Loucy (cell line): Measurements from ENCODE around the gene M1AP.

Experiments used
- H2AFZ ChIP-seq: fragments of 200-600 bp; sonication (generic); 2 replicates; pipeline ENCODE4 v1.6.0; 2016; ENCODE audit warnings: antibody characterized with exemption, mild to moderate bottlenecking, low read length, moderate library complexity
- H3F3A ChIP-seq: fragments of 200-600 bp; 2 replicates; pipeline ENCODE4 v1.6.0; 2016; ENCODE audit warnings: antibody characterized with exemption, low read depth, mild to moderate bottlenecking
- H3K27me3 ChIP-seq: fragments of 200-600 bp; sonication (generic); 2 replicates; pipeline ENCODE4 v1.6.1; 2014; ENCODE audit warnings: low read length, mild to moderate bottlenecking; ENCODE audit not compliant: insufficient read depth, poor library complexity, severe bottlenecking
- H3K36me3 ChIP-seq: fragments of 200-600 bp; sonication (generic); 2 replicates; pipeline ENCODE4 v1.6.1; 2016; ENCODE audit warnings: low read length; ENCODE audit not compliant: insufficient read depth
- H3K4me1 ChIP-seq: fragments of 200-600 bp; sonication (generic); 2 replicates; pipeline ENCODE4 v1.5.1; 2014; ENCODE audit warnings: low read length, mild to moderate bottlenecking; ENCODE audit not compliant: insufficient read depth, poor library complexity, severe bottlenecking
- H3K4me2 ChIP-seq: fragments of 200-600 bp; sonication (generic); 2 replicates; pipeline ENCODE4 v1.6.0; 2014; ENCODE audit warnings: antibody characterized with exemption, low read length, low read depth, mild to moderate bottlenecking; ENCODE audit not compliant: poor library complexity, severe bottlenecking
- H3K4me3 ChIP-seq: fragments of 200-600 bp; sonication (generic); 2 replicates; pipeline ENCODE4 v1.5.1; 2014; ENCODE audit warnings: low read length, mild to moderate bottlenecking, mixed read lengths; ENCODE audit not compliant: poor library complexity, severe bottlenecking
- H3K79me2 ChIP-seq: fragments of 200-600 bp; sonication (generic); 2 replicates; pipeline ENCODE4 v1.6.1; 2014; ENCODE audit warnings: low read length; ENCODE audit not compliant: insufficient read depth
- H3K9ac ChIP-seq: fragments of 200-600 bp; sonication (generic); 2 replicates; pipeline ENCODE4 v1.6.0; 2014; ENCODE audit warnings: mild to moderate bottlenecking, low read depth, low read length, moderate library complexity; ENCODE audit not compliant: poor library complexity, severe bottlenecking
- H3K9me2 ChIP-seq: fragments of 200-600 bp; sonication (generic); replicated peaks from 2 replicates; pipeline ENCODE4 v1.6.1; 2016; ENCODE audit warnings: low read depth, low read length, mixed read lengths
- H3K9me3 ChIP-seq: fragments of 200-600 bp; sonication (generic); 2 replicates; pipeline ENCODE4 v1.6.1; 2014; ENCODE audit warnings: mild to moderate bottlenecking, antibody characterized with exemption, low read length, low read depth; ENCODE audit not compliant: insufficient read depth
- H4K20me1 ChIP-seq: fragments of 200-600 bp; sonication (generic); 2 replicates; pipeline ENCODE4 v1.6.0; 2014; ENCODE audit warnings: antibody characterized with exemption, low read length, mild to moderate bottlenecking; ENCODE audit not compliant: insufficient read depth, poor library complexity, severe bottlenecking
- CTCF ChIP-seq: fragments of 200-600 bp; sonication (generic); conservative IDR thresholded peaks from 2 replicates; pipeline ENCODE4 v1.5.1; 2014; ENCODE audit warnings: mild to moderate bottlenecking, antibody characterized with exemption, low read length
- EZH2phosphoT487 ChIP-seq: fragments of 200-600 bp; IDR thresholded peaks from 2 replicates; pipeline ENCODE4 v1.6.1; 2018; ENCODE audit warnings: antibody characterized with exemption, mild to moderate bottlenecking, moderate library complexity, borderline replicate concordance

M1AP gene

DNA sequence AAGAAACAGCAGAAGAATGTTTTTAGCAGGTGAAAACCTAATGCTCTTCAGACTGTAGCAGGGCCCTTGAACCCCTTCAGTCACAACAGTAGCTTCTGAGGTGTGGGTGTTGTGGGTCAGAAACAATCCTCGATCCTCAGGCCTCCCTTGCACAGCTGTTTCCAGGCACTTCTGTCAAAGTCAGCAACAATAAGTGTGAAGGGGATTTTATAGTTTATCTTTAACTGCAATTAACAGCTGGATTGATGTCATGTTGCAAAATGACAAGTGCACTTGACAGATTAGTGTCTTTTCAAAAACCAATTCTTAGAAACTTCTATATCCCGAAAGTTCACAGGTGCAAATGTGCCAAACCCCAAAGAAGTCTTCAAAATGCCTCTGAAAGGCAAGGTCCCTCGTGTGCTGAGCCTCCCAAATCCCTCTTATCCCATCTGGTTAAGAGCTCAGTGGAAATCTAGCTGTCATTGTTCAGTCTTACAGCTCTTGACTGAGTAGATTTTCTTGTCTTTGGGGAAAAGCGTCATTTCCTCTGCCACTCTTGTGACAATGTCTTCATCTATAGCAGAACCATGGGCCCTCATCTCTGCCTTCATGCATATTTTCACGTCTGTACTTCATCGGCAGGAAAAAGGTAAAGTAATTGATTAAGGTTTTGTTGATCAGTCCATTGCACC, 29.6 kb downstream of the M1AP start:
- Histone ChIP-seq H3K4me3 (no peak overlapping the region), H3K4me2 (no peak overlapping the region), H3K9ac (no peak overlapping the region), H3K27me3 (no peaks in the 10 kb centered on the region), H2AFZ (no peak overlapping the region), H3K79me2 (no peaks in the 10 kb centered on the region), H3K4me1 (no peaks in the 10 kb centered on the region), H3K9me3 (no peaks in the 10 kb centered on the region), H4K20me1 (no peaks in the 10 kb centered on the region), H3K9me2 (no peaks in the 10 kb centered on the region), H3K36me3 (no peaks in the 10 kb centered on the region), H3F3A (no peaks in the 10 kb centered on the region)
- TF ChIP-seq EZH2phosphoT487 = no peak
- TF ChIP-seq CTCF = no peak

DNA sequence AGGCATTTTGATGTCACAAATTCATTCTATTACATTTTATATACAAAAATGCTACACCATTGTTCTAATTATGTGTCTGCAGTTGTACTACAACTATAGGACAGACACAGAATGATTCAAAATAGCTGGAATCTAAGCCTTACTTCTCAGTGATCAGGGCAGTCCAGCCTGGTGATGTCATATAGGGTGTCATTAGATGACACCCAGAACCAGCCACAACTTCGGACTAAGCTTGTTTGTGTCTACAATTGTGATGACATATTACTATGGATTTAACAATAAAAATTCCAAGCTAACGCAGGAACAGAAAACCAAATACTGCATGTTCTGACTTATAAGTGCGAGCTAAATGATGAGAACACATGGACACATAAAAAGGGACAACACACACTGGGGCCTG, 31.0 kb downstream of the M1AP start:
- H3K4me1 ChIP-seq = no peaks in the 10 kb centered on the region
- no peaks in the 10 kb centered on the region for H3K27me3 ChIP-seq
- no peak overlapping the region for H3K4me3 ChIP-seq
- no peaks in the 10 kb centered on the region for H3K36me3 ChIP-seq
- no peaks in the 10 kb centered on the region for H3K9me2 ChIP-seq
- H3K79me2 ChIP-seq = no peaks in the 10 kb centered on the region
- H4K20me1 ChIP-seq = no peaks in the 10 kb centered on the region
- no peak overlapping the region for H2AFZ ChIP-seq
- TF ChIP-seq CTCF (no peak), EZH2phosphoT487 (no peak)
- no peak overlapping the region for H3K4me2 ChIP-seq
- H3K9me3 ChIP-seq = no peaks in the 10 kb centered on the region
- H3K9ac ChIP-seq = no peak overlapping the region
- H3F3A ChIP-seq = no peaks in the 10 kb centered on the region

- no peaks in the 10 kb centered on the region for H4K20me1 ChIP-seq
- peaks cover 24% of the 10 kb centered on the region for H3K27me3 ChIP-seq
- no peak overlapping the region for H2AFZ ChIP-seq
- no peak overlapping the region for H3K4me3 ChIP-seq
- H3K9ac ChIP-seq = no peak overlapping the region
- no peak overlapping the region for H3K4me2 ChIP-seq
- H3K36me3 ChIP-seq = no peaks in the 10 kb centered on the region
- no peaks in the 10 kb centered on the region for H3K9me3 ChIP-seq
- H3K9me2 ChIP-seq = no peaks in the 10 kb centered on the region
- TF ChIP-seq CTCF (no peak), EZH2phosphoT487 (no peak)
- H3K79me2 ChIP-seq = no peaks in the 10 kb centered on the region
- no peaks in the 10 kb centered on the region for H3K4me1 ChIP-seq
- no peaks in the 10 kb centered on the region for H3F3A ChIP-seq
Measured at GRCh38 chr2:74606927-74607326, 41.2 kb downstream of the M1AP start.
